H1 (cell line): ENCODE results near the gene DOCK3. TPM values are rescaled to one million over a fixed set of nuclear protein-coding genes. Genes with fewer than 3 reads are reported as not detected.

Source experiments
- CTCF ChIA-PET: fragments of 300-600 bp; sonication (Branson Sonifier 250); formaldehyde crosslinking; loops from one replicate; lab custom pipeline; 2021; ENCODE audit not compliant: partially characterized antibody; lab: Charles Lee
- POLR2A ChIA-PET: fragments of 300-600 bp; sonication (Branson Sonifier 250); formaldehyde crosslinking; loops from one replicate; lab custom pipeline; 2021; ENCODE audit warnings: inconsistent platforms; ENCODE audit not compliant: partially characterized antibody; lab: Charles Lee
- DNase-seq, 2 experiments: peaks; one replicate each; pipeline versions ENCODE4 v3.0.0 to v3.0.0-alpha.2; 2010 to 2022; ENCODE audit warnings: low spot score in 2 of 2, low read depth in 1 of 2, mixed read lengths in 1 of 2
- FAIRE-seq: peaks from 2 replicates; lab custom pipeline; 2011; peaks lifted over from hg19 to GRCh38; lab: Jason Lieb, UNC
- H2AFZ ChIP-seq: 2 replicates; pipeline ENCODE4 v1.8.1; 2012; ENCODE audit warnings: low read length, inconsistent platforms
- H2AK5ac ChIP-seq: 2 replicates; pipeline ENCODE4 v1.6.1; 2013; ENCODE audit warnings: low read depth, low read length
- H2BK120ac ChIP-seq: replicated peaks from 2 replicates; pipeline ENCODE3; 2013; ENCODE audit warnings: low read depth, low read length, inconsistent platforms
- H2BK12ac ChIP-seq: 2 replicates; pipeline ENCODE4 v1.6.1; 2013; ENCODE audit warnings: low read depth, low read length
- H2BK15ac ChIP-seq: 2 replicates; pipeline ENCODE4 v1.6.1; 2013; ENCODE audit warnings: low read length
- H2BK20ac ChIP-seq: 2 replicates; pipeline ENCODE4 v1.6.1; 2013; ENCODE audit warnings: low read length
- H2BK5ac ChIP-seq: 2 replicates; pipeline ENCODE4 v1.6.1; 2013; ENCODE audit warnings: low read depth, low read length
- H3K14ac ChIP-seq: 2 replicates; pipeline ENCODE4 v1.6.1; 2013; ENCODE audit warnings: inconsistent platforms; ENCODE audit not compliant: insufficient read length
- H3K18ac ChIP-seq: 2 replicates; pipeline ENCODE4 v1.6.1; 2013; ENCODE audit warnings: low read length; ENCODE audit errors: extremely low read depth
- H3K23ac ChIP-seq: 2 replicates; pipeline ENCODE4 v1.6.1; 2013; ENCODE audit warnings: inconsistent platforms; ENCODE audit not compliant: insufficient read length
- H3K23me2 ChIP-seq: 2 replicates; pipeline ENCODE4 v1.6.1; 2013; ENCODE audit warnings: low read depth, low read length
- H3K27ac ChIP-seq: 2 replicates; pipeline ENCODE4 v1.6.1; 2011; ENCODE audit warnings: low read depth, low read length, inconsistent platforms
- H3K27me3 ChIP-seq, 4 experiments: replicated peaks in 1 of 4; 1 replicate in 1 of 4; 2 replicates in 3 of 4; pipeline versions ENCODE4 v1.6.1 to v1.8.1; 2011 to 2013; ENCODE audit warnings: low read length in 3 of 4, mild to moderate bottlenecking in 3 of 4, inconsistent platforms in 2 of 4, mixed read lengths in 2 of 4, moderate library complexity in 1 of 4; ENCODE audit not compliant: control insufficient read depth in 3 of 4, insufficient read depth in 3 of 4; ENCODE audit errors: extremely low read depth in 1 of 4
- H3K36me3 ChIP-seq, 4 experiments: 2 replicates each; pipeline versions ENCODE4 v1.6.1 to v1.8.1; 2011 to 2013; ENCODE audit warnings: mild to moderate bottlenecking in 4 of 4, low read length in 3 of 4, moderate library complexity in 2 of 4, control low read depth in 1 of 4, inconsistent platforms in 1 of 4; ENCODE audit not compliant: insufficient read depth in 4 of 4, control insufficient read depth in 2 of 4
- H3K4ac ChIP-seq: replicated peaks from 2 replicates; pipeline ENCODE3; 2013; ENCODE audit warnings: low read length, low read depth, mixed read lengths, inconsistent platforms; ENCODE audit not compliant: insufficient read length
- H3K4me1 ChIP-seq, 4 experiments: replicated peaks in 1 of 4; 1 replicate in 1 of 4; 2 replicates in 3 of 4; pipeline versions ENCODE4 v1.6.1 to v1.8.1; 2011 to 2013; ENCODE audit warnings: low read length in 3 of 4, inconsistent platforms in 2 of 4, mixed read lengths in 1 of 4; ENCODE audit not compliant: insufficient read depth in 4 of 4, control insufficient read depth in 3 of 4
- H3K4me2 ChIP-seq, 2 experiments: 2 replicates each; pipeline versions ENCODE4 v1.6.1 to v1.8.1; 2011 to 2013; ENCODE audit warnings: low read depth in 2 of 2, low read length in 2 of 2, control low read depth in 1 of 2, inconsistent platforms in 1 of 2, mild to moderate bottlenecking in 1 of 2; ENCODE audit not compliant: insufficient read depth in 1 of 2
- H3K4me3 ChIP-seq, 4 experiments: fragments of 200-600, 300-600 bp in 1 of 4; sonication (generic), shearing (Covaris generic), sonication (Bioruptor Twin) in 1 of 4; 2 replicates each; pipeline versions ENCODE4 v1.5.1 to v1.8.1; 2011 to 2016; ENCODE audit warnings: low read length in 4 of 4, low read depth in 3 of 4, control low read depth in 2 of 4, inconsistent platforms in 2 of 4, mild to moderate bottlenecking in 2 of 4, mixed read lengths in 1 of 4, moderate library complexity in 1 of 4; ENCODE audit not compliant: insufficient read depth in 2 of 4; ENCODE audit errors: extremely low read depth in 1 of 4
- H3K56ac ChIP-seq: replicated peaks from 2 replicates; pipeline ENCODE3; 2013; ENCODE audit warnings: low read depth, mild to moderate bottlenecking, mixed read lengths, low read length, inconsistent platforms; ENCODE audit not compliant: insufficient read length
- H3K79me1 ChIP-seq: 2 replicates; pipeline ENCODE4 v1.6.1; 2013; ENCODE audit warnings: low read depth, low read length, control low read depth
- H3K79me2 ChIP-seq, 2 experiments: 2 replicates each; pipeline versions ENCODE4 v1.6.1 to v1.8.1; 2012 to 2013; ENCODE audit warnings: low read length in 2 of 2, mild to moderate bottlenecking in 2 of 2, inconsistent platforms in 1 of 2; ENCODE audit not compliant: insufficient read depth in 2 of 2, control insufficient read depth in 1 of 2
- H3K9ac ChIP-seq, 4 experiments: replicated peaks in 1 of 4; 1 replicate in 1 of 4; 2 replicates in 3 of 4; pipeline versions ENCODE4 v1.6.1 to v1.8.1; 2011 to 2013; ENCODE audit warnings: low read depth in 3 of 4, low read length in 3 of 4, control low read depth in 2 of 4, mild to moderate bottlenecking in 2 of 4, moderate library complexity in 2 of 4, inconsistent platforms in 1 of 4; ENCODE audit errors: extremely low read depth in 1 of 4
- H3K9me3 ChIP-seq, 2 experiments: 2 replicates each; pipeline versions ENCODE4 v1.6.1 to v1.8.1; 2012 to 2013; ENCODE audit warnings: mild to moderate bottlenecking in 2 of 2, moderate library complexity in 2 of 2, control low read depth in 1 of 2, inconsistent platforms in 1 of 2, low read depth in 1 of 2, low read length in 1 of 2, mixed read lengths in 1 of 2; ENCODE audit not compliant: insufficient read depth in 2 of 2
- H4K20me1 ChIP-seq, 2 experiments: replicated peaks in 1 of 2; 2 replicates each; pipeline versions ENCODE3 to v1.8.1; 2011 to 2013; ENCODE audit warnings: inconsistent platforms in 2 of 2, low read length in 2 of 2, mild to moderate bottlenecking in 1 of 2; ENCODE audit not compliant: insufficient read depth in 2 of 2, control insufficient read depth in 1 of 2
- H4K5ac ChIP-seq: 2 replicates; pipeline ENCODE4 v1.6.1; 2013; ENCODE audit warnings: low read length, low read depth, mixed read lengths, inconsistent platforms; ENCODE audit not compliant: insufficient read length
- H4K8ac ChIP-seq: 2 replicates; pipeline ENCODE4 v1.8.0; 2013; ENCODE audit warnings: mild to moderate bottlenecking, moderate library complexity, low read length, inconsistent platforms; ENCODE audit not compliant: insufficient read depth; ENCODE audit errors: extremely low read depth
- H4K91ac ChIP-seq: replicated peaks from 2 replicates; pipeline ENCODE3; 2013; ENCODE audit warnings: low read length, mixed read lengths, inconsistent platforms; ENCODE audit not compliant: insufficient read length
- MAFK ChIP-seq: IDR thresholded peaks from 2 replicates; pipeline ENCODE4 v1.6.1; 2012; ENCODE audit warnings: low read depth, mild to moderate bottlenecking, improper control_type of control experiment, low read length
- RNF2 ChIP-seq: fragments of 200-900, 300-1000 bp; sonication (generic); IDR thresholded peaks from 2 replicates; pipeline ENCODE4 v1.7.1; 2016; ENCODE audit warnings: borderline replicate concordance, low read depth, mild to moderate bottlenecking, antibody characterized with exemption, low read length; ENCODE audit not compliant: poor library complexity, severe bottlenecking; ENCODE audit errors: missing control alignments
- WGBS, 2 experiments: shearing (Covaris generic) in 1 of 2; methylation state at CpG; one replicate each; pipeline versions ENCODE4 v1.1.6 to v1.1.7; 2013 to 2015; ENCODE audit warnings: low lambda C conversion rate in 2 of 2, mixed read lengths in 2 of 2, inconsistent platforms in 1 of 2, low coverage in 1 of 2, missing lambda C conversion rate in 1 of 2; ENCODE audit not compliant: insufficient replicate concordance in 2 of 2, insufficient coverage in 1 of 2, insufficient read length in 1 of 2; ENCODE audit errors: extremely low coverage in 1 of 2, missing lambda C conversion rate in 1 of 2; 5-methylcytosine and 5-hydroxymethylcytosine counted together
- polyA plus RNA-seq, 7 experiments: library from polyadenylated mRNA; depleted of rRNA in 3 of 7; stranded (reverse) in 5 of 7; unstranded in 2 of 7; fragments of >200 nt in 5 of 7; fragments of 200-250 nt in 2 of 7; gene quantifications; 1 replicate in 5 of 7; 2 replicates in 1 of 7; 4 replicates in 1 of 7; pipeline versions ENCODE4 v1.2.1 to v1.2.3, GENCODE V29; 2011 to 2013; ENCODE audit warnings: missing spikeins in 2 of 7, mixed read lengths in 2 of 7
- total RNA-seq: library from RNA; stranded (reverse); fragmentation: NEBNext Ultra II Directional; extraction: Animal tissue kit (Norgen Biotek cat#: 25700); gene quantifications from 2 replicates; pipeline ENCODE4 v1.2.1, GENCODE V29; 2021

Gene DOCK3
- total and polyA plus RNA-seq, 2 of the 8 experiments (the other 6 are each of a cell fraction or from before 2014, with no cell fraction given) = 2.7 to 5.0 TPM

- Histone ChIP-seq H4K8ac (no peak overlapping the region), H3K9ac (no peak overlapping the region), H2BK20ac (no peak overlapping the region), H3K23ac (no peak overlapping the region), H4K5ac (no peak overlapping the region), H3K9me3 (peaks cover 10 to 12% of the 10 kb centered on the region in 2 experiments; a peak in 3 of 4 replicates), H4K91ac (no peak overlapping the region), H2BK15ac (no peak overlapping the region), H2BK12ac (no peak overlapping the region), H3K27me3 (no peaks in the 10 kb centered on the region), H3K4me1 (no peaks in the 10 kb centered on the region), H3K56ac (no peak overlapping the region), H3K36me3 (peaks cover 0 to 12% (median 3%) of the 10 kb centered on the region in 4 experiments; a peak in 3 of 8 replicates), H2AK5ac (no peak overlapping the region), H3K79me1 (no peaks in the 10 kb centered on the region), H3K4me3 (no peak overlapping the region), H3K14ac (no peak overlapping the region), H3K23me2 (no peaks in the 10 kb centered on the region), H3K4ac (no peak overlapping the region), H2AFZ (no peak overlapping the region), H3K18ac (no peak overlapping the region), H3K27ac (no peak overlapping the region), H3K79me2 (no peaks in the 10 kb centered on the region), H4K20me1 (no peaks in the 10 kb centered on the region), H3K4me2 (no peak overlapping the region), H2BK120ac (no peak overlapping the region), H2BK5ac (no peak overlapping the region)
- TF ChIP-seq RNF2 (no peak), MAFK (peak; percentile 78)
- WGBS, 2 experiments = 91% methylated on average over 2 of the region's 2 CpGs; no CpG with 5 or more reads in 1 of the 2 experiments
- DNase-seq (no peak), FAIRE-seq (no peak)
- POLR2A ChIA-PET = no interaction called here
- CTCF ChIA-PET = interaction anchor here (0.8 to 1.1 kb wide), 2 partner anchors 9 to 35 kb away, joined by 3 read pairs; no protein-coding TSS in a partner anchor
Observed at GRCh38 chr3:50936389-50936788, 261.7 kb downstream of the DOCK3 start.
